Keratinocyte (primary cell): ENCODE data around the gene SH3BP5. TPM values are rescaled to one million over a fixed set of nuclear protein-coding genes. Genes with fewer than 3 reads are reported as not detected.

ENCODE experiments used
- DNase-seq: peaks from one replicate; pipeline ENCODE4 v3.0.0-alpha.2; 2011; ENCODE audit warnings: low read depth, missing footprints, low spot score
- FAIRE-seq: peaks from 2 replicates; lab custom pipeline; 2011; peaks lifted over from hg19 to GRCh38; lab: Jason Lieb, UNC
- H2AFZ ChIP-seq: 2 replicates; pipeline ENCODE4 v1.6.0; 2012; ENCODE audit warnings: low read length, control low read depth, inconsistent platforms; ENCODE audit not compliant: control insufficient read depth
- H3K27ac ChIP-seq: 2 replicates; pipeline ENCODE4 v1.5.1; 2011; ENCODE audit warnings: low read length; ENCODE audit not compliant: control insufficient read depth, insufficient read depth
- H3K27me3 ChIP-seq: 3 replicates; pipeline ENCODE4 v1.6.0; 2011; ENCODE audit warnings: low read length; ENCODE audit not compliant: control insufficient read depth, insufficient read depth; ENCODE audit errors: extremely low read depth
- H3K36me3 ChIP-seq, 2 experiments: 2 replicates in 1 of 2; 3 replicates in 1 of 2; pipeline ENCODE4 v1.5.1; 2011; ENCODE audit warnings: low read length in 2 of 2, mild to moderate bottlenecking in 1 of 2; ENCODE audit not compliant: control insufficient read depth in 2 of 2, insufficient read depth in 2 of 2; ENCODE audit errors: extremely low read depth in 1 of 2
- H3K4me1 ChIP-seq: 3 replicates; pipeline ENCODE4 v1.5.1; 2011; ENCODE audit warnings: low read length; ENCODE audit not compliant: control insufficient read depth, insufficient read depth; ENCODE audit errors: extremely low read depth
- H3K4me2 ChIP-seq: 3 replicates; pipeline ENCODE4 v1.6.0; 2011; ENCODE audit warnings: low read depth, low read length; ENCODE audit not compliant: control insufficient read depth, insufficient read depth; ENCODE audit errors: extremely low read depth
- H3K4me3 ChIP-seq, 3 experiments: fragments of 200-600 bp in 1 of 3; sonication (generic) in 1 of 3; 2 replicates in 2 of 3; 3 replicates in 1 of 3; pipeline ENCODE4 v1.5.1; 2011 to 2016; ENCODE audit warnings: low read length in 3 of 3, mild to moderate bottlenecking in 3 of 3, control low read depth in 2 of 3, inconsistent platforms in 1 of 3, low read depth in 1 of 3, mixed read lengths in 1 of 3, mixed run types in 1 of 3, moderate library complexity in 1 of 3; ENCODE audit not compliant: control insufficient read depth in 2 of 3, insufficient read depth in 2 of 3; ENCODE audit errors: extremely low read depth in 1 of 3
- H3K79me2 ChIP-seq: 2 replicates; pipeline ENCODE4 v1.6.0; 2012; ENCODE audit warnings: low read length; ENCODE audit not compliant: control insufficient read depth, insufficient read depth
- H3K9ac ChIP-seq: 3 replicates; pipeline ENCODE4 v1.6.0; 2011; ENCODE audit warnings: low read length; ENCODE audit not compliant: control insufficient read depth, insufficient read depth; ENCODE audit errors: extremely low read depth
- H3K9me1 ChIP-seq: 3 replicates; pipeline ENCODE4 v1.6.0; 2011; ENCODE audit warnings: low read length; ENCODE audit not compliant: control insufficient read depth, insufficient read depth; ENCODE audit errors: extremely low read depth
- H3K9me3 ChIP-seq: 2 replicates; pipeline ENCODE4 v1.5.1; 2012; ENCODE audit warnings: low read depth, low read length; ENCODE audit not compliant: control insufficient read depth
- H4K20me1 ChIP-seq: 3 replicates; pipeline ENCODE4 v1.6.0; 2011; ENCODE audit warnings: low read length; ENCODE audit not compliant: control insufficient read depth, insufficient read depth; ENCODE audit errors: extremely low read depth
- CTCF ChIP-seq, 3 experiments: IDR thresholded peaks in 1 of 3; conservative IDR thresholded peaks in 1 of 3; optimal IDR thresholded peaks in 1 of 3; 2 replicates in 2 of 3; 3 replicates in 1 of 3; pipeline versions ENCODE3 to v1.5.1; 2011; ENCODE audit warnings: low read length in 3 of 3, mild to moderate bottlenecking in 3 of 3, moderate library complexity in 2 of 3, control low read depth in 1 of 3, inconsistent platforms in 1 of 3; ENCODE audit not compliant: insufficient read depth in 2 of 3; ENCODE audit errors: extremely low read depth in 1 of 3
- EZH2 ChIP-seq: IDR thresholded peaks from one replicate; pipeline ENCODE4 v1.6.1; 2012; ENCODE audit warnings: inconsistent platforms, mild to moderate bottlenecking, low read length, moderate library complexity
- dilution Hi-C: fragments of 300-500 bp; cut with MboI; formaldehyde crosslinking; loops from one replicate; pipeline ENCODE4 v1.7.0; 2020; ENCODE audit warnings: low sequenced_read_pairs; ENCODE audit not compliant: extremely low pct_ligation_motif_present
- polyA plus RNA-seq, 5 experiments: library from polyadenylated mRNA; depleted of rRNA in 3 of 5; stranded (reverse) in 3 of 5; stranded (forward) in 1 of 5; unstranded in 1 of 5; fragments of >200 nt; gene quantifications; 1 replicate in 1 of 5; 2 replicates in 3 of 5; 3 replicates in 1 of 5; pipeline versions ENCODE4 v1.2.1 to v1.2.3, GENCODE V29; 2011 to 2012; ENCODE audit warnings: missing spikeins in 2 of 5, low read depth in 1 of 5, low replicate concordance in 1 of 5

SH3BP5 gene
- polyA plus RNA-seq, 1 donor (not counting 4 experiments of a cell fraction or from before 2014, with no cell fraction given): 13.4 TPM

GRCh38 chr3:15305359-15305844 lies 27.0 kb downstream of the SH3BP5 start:
- Histone ChIP-seq H2AFZ (no peak overlapping the region), H3K27ac (no peak overlapping the region), H3K79me2 (no peaks in the 10 kb centered on the region), H3K4me1 (peaks cover 27% of the 10 kb centered on the region), H3K9ac (no peak overlapping the region), H3K9me1 (no peaks in the 10 kb centered on the region), H3K27me3 (no peaks in the 10 kb centered on the region), H3K36me3 (no peaks in the 10 kb centered on the region), H3K4me2 (no peak overlapping the region), H4K20me1 (peaks cover 2% of the 10 kb centered on the region), H3K4me3 (no peak overlapping the region), H3K9me3 (no peaks in the 10 kb centered on the region)
- DNase-seq (no peak), FAIRE-seq (no peak)
- dilution Hi-C loops: no loop called here
- TF ChIP-seq EZH2 (no peak), CTCF (optimal IDR thresholded peaks at IDR 0.05 in 1 of 3, IDR thresholded peaks at IDR 0.05 in 1 of 3, conservative IDR thresholded peaks at IDR 0.05 in 1 of 3; ENCODE audit: extremely low read depth in 1 of 3, insufficient read depth in 2 of 3, low read length in 3 of 3) (peak; percentile 11 to 59 (median 54))

- dilution Hi-C loops: no loop called here
- H3K27me3 ChIP-seq: no peaks in the 10 kb centered on the region
- no peak overlapping the region for H3K4me3 ChIP-seq
- no peaks in the 10 kb centered on the region for H3K9me1 ChIP-seq
- H3K4me1 ChIP-seq: peaks cover 20% of the 10 kb centered on the region
- no peaks in the 10 kb centered on the region for H3K9me3 ChIP-seq
- H2AFZ ChIP-seq: no peak overlapping the region
- no peak for FAIRE-seq
- peaks cover 2% of the 10 kb centered on the region for H4K20me1 ChIP-seq
- DNase-seq: no peak
- H3K27ac ChIP-seq: no peak overlapping the region
- no peaks in the 10 kb centered on the region for H3K36me3 ChIP-seq
- no peaks in the 10 kb centered on the region for H3K79me2 ChIP-seq
- TF ChIP-seq EZH2 (no peak), CTCF (optimal IDR thresholded peaks at IDR 0.05 in 1 of 3, IDR thresholded peaks at IDR 0.05 in 1 of 3, conservative IDR thresholded peaks at IDR 0.05 in 1 of 3; ENCODE audit: extremely low read depth in 1 of 3, insufficient read depth in 2 of 3, low read length in 3 of 3) (no peak)
- no peak overlapping the region for H3K9ac ChIP-seq
- H3K4me2 ChIP-seq: no peak overlapping the region
Measured at GRCh38 chr3:15303728-15304127, 28.7 kb downstream of the SH3BP5 start.
